HG02981 (cell line): ENCODE measurements around the gene RAVER2.

Experiments
- ATAC-seq: cut with Tn5 transposase; IDR thresholded peaks from one replicate; pipeline ENCODE4 v1.9.1; 2021; ENCODE audit warnings: mild to moderate bottlenecking, moderate library complexity; ENCODE audit not compliant: unreplicated experiment

RAVER2 gene

DNA sequence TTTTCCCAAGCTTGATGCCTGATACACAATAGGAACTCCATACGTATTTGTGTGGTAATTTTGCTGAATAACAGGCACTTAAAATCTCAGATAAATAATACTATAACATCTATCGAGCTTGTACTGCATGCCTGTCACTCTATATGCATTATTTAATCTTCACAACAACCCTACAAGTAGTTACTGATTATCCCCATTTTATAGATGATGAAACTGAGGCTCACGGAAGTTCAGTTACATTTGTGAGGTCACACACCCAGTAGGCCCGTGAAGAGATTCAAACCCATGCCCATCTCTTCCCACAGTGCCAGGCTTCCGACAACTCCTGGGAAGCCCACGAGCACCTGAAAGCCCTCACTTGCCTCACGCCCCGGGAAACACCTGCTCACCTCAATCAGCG, 98.8 kb downstream of the RAVER2 start:
- ATAC-seq: no peak

DNA sequence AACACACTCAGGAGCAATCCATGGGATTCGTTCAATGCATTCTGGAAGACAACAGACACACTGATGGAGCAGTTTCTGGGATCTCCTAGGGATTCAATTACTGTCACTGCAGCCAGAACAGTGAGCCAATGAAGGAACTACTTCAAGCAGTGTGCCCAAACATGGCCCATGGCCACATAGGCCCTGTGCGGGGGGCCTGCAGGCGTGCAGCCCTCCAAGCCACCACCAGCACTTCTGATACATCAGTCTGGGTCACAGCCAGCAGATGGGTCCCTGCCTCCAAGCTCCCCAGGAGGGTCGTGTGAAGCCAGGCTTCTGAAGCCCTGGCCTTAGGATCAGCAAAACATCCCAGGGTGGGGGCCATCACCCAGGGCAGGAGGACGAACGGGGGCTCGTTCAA, 99.3 kb downstream of the RAVER2 start:
- no peak for ATAC-seq

DNA sequence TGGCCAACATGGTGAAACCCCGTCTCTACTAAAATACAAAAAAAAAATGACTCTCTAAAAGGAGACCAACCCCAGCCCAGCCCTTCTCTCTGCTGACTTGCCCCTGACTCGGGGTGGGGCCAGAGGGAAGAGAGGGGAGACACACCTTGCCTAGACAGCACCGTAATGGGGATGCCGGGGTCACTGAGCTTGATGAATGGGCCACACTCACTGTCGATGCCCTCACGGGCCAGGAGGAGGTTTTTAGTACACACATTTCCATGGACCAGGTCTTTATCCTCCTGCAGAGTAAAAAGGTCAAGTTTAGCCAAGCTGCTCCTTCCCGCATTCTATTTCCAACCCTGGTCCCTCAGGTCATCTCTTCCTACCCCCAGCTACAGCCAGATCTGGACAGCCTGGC, 99.7 kb downstream of the RAVER2 start:
- no peak for ATAC-seq

DNA sequence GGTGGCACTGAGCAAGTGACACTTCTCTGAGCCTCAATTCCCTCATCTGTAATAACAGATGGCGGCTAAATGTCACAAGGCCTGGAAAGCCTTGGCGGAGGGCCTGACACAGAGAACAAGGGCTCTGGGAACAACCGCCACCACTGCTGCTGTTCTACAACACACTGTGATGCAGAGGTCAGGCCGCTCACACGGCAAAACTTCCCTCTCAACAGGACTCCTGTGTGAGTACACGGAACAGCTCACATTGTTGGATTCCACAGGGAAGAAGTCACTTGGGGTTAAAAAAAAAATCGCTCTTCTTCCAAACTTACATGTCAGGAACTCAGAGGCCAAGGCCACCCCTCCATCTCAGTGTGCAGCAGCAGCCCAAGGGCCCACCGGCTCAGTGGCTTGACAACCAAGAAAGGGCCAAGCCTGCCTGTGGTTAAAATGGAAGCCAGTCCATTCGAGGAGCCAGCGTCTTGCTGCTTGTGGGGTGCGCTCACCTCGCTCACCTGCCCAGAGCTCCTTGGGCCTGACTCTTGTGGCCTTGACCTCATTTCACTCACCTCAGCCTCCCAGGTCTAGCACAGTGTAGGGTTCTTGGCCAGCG, 101.1 kb downstream of the RAVER2 start:
- no peak for ATAC-seq

DNA sequence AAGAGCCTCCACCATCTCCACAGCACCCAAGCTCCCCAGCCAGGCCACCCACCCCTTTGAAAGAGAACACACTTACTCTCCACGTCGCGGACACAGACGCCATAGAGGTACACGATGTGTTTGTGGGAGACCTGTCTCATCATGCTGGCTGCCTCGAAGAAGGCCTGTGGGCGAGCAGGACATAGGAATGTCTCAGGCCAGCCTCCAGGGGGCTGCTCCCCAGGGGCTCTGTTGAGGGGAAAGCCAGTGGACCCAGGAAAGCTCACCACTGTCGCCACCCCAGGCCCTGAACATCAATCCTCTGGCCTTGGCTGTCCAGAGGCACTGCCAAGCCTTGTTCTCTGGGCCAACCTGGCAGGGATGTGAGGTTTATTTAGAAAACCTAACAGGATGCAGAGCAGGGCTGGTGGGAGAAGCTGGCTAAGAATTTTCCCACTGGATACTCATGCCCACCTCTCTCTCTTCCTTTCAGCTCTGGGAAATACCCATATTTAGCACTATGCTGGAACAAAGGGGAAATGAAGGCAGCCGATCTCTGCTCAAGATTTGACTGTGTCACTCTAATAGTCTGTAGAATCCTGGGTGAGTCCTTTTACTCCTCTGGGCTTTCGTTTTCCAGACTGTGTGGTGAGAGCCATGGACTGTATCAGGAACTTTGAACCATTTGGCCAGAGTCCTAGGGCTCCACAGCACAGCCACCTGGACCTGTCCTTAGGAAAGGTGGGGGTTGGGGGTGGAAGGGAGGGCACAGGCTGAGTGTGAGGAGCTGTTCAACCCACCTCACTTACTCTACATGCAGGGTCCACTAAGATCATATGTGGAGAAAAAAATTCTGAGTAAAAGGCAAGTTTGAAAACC, 101.9 kb downstream of the RAVER2 start:
- no peak for ATAC-seq

DNA sequence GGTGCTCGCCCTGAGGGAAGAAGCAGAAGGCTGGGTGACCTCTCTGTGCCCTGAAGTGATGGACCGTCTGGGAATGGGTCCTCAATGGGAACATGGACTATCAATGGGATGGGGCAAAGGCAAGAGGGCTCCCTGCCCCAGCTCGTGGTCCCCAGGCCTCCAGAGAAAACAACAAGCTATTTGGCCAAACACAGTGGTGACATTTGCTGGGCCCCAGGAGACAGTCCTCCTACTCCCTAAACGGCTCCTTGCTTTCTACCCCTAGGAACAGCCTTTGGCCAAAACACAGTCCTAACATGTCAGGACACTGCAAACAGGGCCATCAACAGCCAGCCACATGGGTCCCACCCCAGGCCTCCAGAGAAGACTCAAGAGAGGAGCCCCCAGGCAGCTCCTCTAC, 102.8 kb downstream of the RAVER2 start:
- ATAC-seq: no peak

DNA sequence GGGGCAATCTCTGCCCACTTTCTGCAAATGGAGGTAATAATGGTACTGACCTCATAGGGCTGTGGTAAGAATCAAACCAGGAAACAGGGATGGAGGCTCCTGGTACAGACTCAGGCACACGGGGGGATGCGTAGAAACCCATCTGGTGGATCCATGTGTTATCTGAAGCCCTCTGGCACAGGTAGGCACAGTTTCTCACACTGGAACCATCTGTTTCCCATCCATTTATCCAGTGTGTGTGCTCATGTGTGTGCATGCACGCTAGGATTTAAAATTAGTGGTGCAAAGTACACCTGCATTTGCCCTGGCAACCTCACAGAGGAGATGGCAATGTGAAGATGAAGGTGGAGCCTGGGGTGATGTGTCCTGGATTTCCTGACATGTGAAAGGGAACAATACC, 103.3 kb downstream of the RAVER2 start:
- no peak for ATAC-seq

DNA sequence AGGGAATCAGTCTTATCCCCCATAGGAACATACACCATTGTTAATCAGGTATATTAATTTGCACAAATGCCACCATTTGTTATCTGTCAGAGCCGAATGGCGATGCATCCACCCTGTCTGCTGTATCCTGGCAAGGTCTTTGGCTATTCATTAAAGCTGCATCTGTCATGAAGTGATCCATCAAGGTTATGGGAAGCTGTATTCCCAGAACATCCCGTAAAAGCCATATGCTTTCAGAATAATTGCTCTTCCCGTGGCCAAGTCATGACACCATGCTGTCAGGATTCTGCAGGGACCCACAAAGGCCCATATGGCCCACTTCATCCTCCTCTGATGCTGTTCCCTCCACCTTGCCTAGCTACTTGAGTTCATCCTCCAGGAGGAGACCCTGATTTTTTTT, 103.9 kb downstream of the RAVER2 start:
- ATAC-seq: no peak

DNA sequence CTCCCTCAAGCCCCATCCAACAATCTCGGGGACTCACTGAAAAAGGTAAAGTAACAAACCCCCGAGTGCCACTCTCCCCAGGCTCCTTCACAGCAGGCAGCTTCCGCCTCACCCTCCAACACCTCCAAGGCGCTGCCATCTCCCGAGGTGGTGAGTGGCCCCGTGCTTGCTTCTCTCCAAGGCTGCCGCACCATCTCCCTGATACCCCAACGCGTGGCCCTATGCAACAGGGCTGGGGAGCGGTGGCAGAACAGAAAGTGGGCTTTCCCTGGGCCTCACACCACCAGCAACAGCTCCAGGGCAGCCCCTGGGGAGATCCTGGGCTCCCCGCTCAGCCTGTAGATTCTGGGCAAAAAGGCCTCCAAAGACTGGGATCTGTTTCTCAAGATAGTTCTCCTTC, 105.1 kb downstream of the RAVER2 start:
- ATAC-seq: no peak

DNA sequence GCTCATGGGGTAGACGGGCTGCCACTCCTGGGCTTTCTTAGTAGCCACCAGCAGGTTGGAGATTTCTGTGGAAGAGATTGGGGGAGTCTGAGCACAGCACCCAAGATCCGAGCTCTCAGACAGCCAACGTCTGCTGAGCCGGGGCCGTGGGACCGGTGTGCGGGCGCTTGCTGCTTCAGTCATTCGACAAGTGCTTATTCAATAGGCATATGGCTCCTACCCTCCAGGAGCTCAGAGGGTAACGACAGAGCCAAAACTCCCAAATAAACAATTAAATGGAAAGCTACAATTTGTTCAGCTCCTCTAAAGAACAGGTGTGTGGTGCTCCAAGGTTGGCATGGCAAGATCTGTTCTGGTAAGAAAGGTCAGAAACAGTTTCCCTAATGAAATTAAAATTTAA, 106.0 kb downstream of the RAVER2 start:
- no peak for ATAC-seq

DNA sequence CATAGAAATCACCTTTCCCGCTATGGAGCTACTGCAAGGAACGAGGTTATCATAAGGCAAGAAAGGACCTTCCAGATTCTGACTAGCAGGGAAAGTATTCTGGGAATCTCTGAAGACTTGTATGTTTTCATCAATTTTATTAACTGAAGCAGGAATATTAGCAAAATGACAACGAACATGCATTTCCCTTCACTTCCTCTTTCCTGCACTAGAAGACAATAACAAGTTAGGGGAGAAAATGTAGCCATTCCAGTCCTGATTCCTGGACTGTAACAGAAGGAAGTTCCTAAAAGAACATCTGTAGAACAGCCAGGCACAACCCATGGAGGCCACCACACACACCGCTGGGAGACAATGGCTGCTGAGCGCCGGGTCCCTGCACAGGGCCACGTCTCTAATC, 106.8 kb downstream of the RAVER2 start:
- no peak for ATAC-seq

DNA sequence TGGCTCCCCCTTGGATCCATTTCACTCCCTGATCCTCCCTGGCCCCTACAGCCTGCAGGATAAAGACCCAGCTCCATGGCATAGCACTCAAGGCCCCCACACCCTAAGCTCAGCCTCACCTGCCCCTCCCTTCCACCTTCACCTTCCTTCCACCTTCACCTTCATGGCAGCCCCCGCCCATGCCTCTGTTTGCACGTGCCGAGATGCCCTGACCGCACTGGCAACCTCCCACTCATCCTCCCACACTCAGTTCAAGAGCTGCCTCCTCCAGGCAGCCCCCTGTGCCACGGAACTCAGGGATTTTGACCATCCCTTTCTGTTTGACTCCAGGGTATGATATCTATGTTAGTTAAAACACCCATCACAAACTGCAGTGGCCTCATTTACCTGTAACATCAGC, 109.8 kb downstream of the RAVER2 start:
- ATAC-seq: no peak

DNA sequence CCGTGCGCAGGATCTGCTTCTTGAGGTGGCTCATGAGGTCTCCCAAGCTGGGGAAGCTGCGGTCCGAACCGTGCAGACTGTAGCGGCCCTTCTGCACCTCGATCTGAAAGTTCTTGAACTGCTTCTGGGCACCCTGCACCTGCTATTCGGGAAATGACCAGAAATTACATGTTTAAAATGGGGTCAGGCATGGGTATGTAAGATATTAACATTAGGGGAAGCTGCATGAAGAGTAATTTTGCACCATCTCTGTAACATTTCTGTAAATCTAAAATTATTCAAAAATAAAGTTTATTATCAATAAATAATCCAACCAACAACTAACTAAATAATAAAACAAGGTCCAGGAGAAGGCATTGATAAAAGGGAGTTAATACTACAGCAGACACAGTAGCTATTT, 110.7 kb downstream of the RAVER2 start:
- ATAC-seq: no peak

DNA sequence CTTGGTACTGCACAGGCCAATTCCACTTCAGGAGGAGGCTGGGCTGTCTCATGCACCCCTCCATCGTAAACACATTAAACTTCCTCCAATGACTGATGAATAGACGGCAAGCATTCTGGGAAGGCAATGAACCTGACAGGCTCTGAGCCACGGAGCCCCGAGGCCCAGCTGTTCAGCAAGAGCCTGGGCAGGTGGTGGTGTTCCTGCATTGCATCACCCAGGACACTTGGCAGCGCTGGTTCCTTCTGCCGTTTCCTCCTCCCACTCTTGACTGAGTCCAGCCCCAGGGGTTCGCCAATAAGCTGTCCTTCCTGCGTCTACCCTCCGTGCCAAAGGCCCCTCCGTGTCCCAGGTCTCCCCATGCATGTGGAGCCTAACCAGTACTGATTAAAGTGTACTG, 111.7 kb downstream of the RAVER2 start:
- no peak for ATAC-seq

DNA sequence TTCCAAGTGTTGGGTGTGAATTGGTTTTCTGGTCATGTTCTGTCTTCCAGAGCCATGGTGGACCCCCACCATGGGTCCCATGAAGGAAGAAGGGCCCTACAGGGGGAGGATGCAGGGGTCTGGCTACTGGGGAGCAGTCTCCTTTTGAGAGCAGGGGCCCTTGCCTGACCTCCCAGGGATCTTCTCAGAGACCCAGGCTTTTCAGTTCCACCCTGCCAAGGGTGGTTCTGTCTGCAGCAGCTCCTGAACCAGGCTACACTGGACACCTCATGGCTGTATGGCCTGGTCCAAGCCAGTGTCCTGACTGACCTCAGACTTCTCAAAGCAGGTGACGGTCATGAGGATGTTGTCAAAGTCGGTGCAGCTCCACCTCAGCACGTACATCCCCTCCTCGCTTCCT, 112.5 kb downstream of the RAVER2 start:
- no peak for ATAC-seq

DNA sequence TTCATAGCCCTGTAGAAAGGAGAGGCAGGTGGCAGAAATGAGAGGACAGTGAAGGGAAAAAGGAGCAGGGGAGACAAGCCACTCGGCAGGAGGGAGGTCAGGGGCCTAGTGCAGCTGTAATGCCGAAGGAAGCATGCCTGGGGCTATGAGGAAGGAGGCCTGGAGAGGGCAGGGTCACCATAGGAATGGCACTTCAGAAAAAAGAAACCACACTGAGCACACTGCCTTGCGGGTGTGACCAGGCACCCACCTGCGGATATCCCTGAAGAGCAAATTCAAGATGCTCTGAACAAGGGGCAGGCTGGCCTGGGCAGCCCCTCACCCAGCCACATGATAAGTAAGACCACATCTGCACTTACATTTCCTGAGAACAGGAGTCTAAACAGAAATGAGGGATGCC, 116.7 kb downstream of the RAVER2 start:
- no peak for ATAC-seq

DNA sequence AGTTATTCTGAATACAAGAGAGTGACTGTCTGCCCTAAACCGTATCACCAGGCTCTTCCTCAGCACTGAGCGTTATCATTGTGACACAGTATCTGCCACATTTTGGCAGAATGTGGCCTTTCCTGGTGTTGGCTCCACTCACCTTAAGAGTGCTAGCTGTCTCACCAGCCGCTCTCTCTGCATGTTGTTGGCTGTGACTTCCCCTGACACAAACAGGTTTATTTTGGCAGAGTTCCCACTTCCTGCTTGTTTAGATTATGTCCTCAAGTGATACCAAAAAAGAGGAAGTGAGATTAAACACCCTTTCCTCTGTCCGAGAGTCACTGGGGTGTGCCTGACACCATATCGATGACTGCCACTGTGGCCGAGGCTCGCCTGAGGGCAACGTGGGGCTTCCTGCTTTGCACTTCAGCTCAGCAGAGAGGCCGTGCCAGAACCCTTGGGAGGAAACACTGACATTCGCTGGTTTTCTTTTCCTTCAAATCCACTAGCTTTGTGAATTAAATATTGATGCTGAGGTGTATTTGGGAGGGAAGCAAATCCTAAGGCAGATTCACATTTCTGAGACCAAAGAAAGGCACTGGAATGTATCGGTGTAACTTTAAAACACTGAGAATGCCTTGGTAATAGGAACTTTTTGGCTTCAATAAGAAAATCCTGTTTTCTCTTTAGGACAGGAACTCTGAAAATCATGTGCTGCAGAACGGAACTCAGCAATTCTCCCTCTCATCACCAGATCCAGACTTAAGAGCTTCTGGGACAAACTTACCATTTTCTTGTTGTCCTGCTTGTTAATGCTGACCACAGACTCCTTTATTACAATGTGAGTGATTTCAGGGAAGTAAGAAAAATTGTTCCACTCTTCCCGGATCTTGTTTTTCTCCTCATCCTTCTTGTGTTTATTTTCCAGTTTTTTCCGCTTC, 119.4 kb downstream of the RAVER2 start:
- peak; percentile 100 for ATAC-seq

DNA sequence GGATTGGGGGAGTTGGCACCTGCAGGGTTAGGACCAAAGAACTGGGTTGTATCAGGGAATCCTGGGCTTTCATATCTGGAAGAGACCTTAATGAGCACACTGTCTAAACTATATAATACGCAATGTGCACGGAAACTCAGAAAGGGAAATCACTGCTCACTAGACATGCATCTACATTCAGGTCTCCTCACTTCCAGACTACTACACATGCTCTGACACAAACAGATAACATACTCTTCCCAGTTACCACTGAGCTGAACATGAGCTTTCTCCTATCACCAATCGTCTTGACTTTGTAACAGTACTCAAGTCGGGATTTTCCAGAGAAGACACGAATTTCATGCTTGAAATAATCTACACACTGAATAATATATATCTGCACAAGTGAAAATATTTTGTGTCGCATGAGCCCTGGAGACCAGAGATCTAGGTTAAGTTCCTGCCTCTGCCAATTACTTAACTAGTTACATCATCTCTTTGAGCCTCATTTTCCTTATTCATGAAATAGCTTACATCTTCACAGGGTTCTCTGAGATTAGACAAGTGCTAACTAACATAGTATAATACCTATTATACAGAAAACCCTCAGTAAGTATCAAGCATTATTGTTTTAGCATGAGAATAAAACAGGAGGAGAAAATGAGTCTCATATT, 120.4 kb downstream of the RAVER2 start:
- no peak for ATAC-seq

DNA sequence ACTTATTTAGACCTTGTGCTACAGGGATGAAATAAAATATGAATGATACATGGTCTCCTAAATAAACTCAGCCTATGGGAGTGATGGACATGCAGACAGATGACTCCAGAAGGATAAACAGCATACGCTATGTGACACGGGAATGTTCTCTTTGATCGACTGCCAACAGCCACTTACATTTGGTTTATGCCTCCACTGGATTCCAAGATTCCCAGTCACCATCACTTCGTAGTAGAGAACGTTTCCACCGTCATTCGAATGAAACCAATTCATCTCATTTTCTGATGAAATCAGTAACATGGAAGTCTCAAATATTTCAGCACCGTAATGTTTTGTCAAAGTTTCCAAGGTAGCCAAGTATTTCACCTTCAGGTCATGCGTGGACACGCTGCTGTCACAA, 121.8 kb downstream of the RAVER2 start:
- no peak for ATAC-seq

DNA sequence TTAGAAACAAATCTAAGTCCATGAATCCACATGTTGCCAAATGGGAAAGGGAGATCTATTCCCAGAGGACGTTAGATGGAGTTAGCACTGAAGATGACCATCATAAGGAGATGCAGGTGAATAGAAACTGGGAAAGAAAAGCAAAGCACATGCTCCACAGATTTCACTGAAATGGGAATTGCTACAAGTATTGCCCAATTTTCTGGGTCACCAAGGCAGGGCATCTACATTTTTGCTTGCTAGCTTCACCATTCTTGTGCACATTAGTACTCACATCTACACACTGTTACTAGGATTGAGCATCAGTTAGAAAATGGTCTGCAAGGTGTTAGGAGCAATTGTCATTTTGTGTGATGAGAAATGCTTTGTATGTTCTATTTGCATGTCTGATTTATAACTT, 122.4 kb downstream of the RAVER2 start:
- no peak for ATAC-seq

DNA sequence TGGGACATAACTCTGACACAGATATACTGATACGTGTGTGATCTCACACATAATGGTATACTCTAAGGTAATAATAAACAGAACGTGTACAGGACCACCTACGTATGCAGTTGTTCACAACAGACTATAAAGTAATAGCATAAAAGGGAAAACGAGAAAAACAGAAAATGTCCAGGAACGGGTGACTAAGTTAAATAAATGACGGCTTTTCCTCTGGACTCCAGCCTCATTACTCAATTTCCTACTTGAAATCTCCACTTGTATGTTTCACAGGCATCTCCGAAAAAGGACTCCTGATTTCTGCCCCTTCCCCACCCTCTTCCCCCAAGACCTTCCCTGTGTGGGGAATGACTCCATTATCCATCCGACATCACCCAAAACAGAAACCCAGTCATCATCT, 126.4 kb downstream of the RAVER2 start:
- no peak for ATAC-seq
